K562 (cell line): ENCODE measurements around the gene FPR1. TPM values are rescaled to one million over a fixed set of nuclear protein-coding genes. Genes with fewer than 3 reads are reported as not detected.

Experiments used
- CREM ChIP-seq: IDR thresholded peaks from 2 replicates; pipeline ENCODE4 v1.6.1; 2014; ENCODE audit warnings: antibody characterized with exemption, low read depth
- ESRRB ChIP-seq: fragments of 250-450 bp; sonication (Bioruptor Pico); IDR thresholded peaks from 2 replicates; pipeline ENCODE4 v1.5.0; 2020; ENCODE audit warnings: mild to moderate bottlenecking, moderate library complexity, borderline replicate concordance
- GATAD2B ChIP-seq: fragments of 450-650 bp; IDR thresholded peaks from 2 replicates; pipeline ENCODE4 v1.6.1; 2017; ENCODE audit warnings: mild to moderate bottlenecking, borderline replicate concordance
- HCFC1 ChIP-seq: IDR thresholded peaks from 2 replicates; pipeline ENCODE4 v1.6.1; 2012; ENCODE audit warnings: low read depth, low read length, improper control_type of control experiment
- HOXB6 ChIP-seq: fragments of 250-450 bp; sonication (Bioruptor Pico); IDR thresholded peaks from 2 replicates; pipeline ENCODE4 v1.5.1; 2022; ENCODE audit warnings: mild to moderate bottlenecking, borderline replicate concordance
- PML ChIP-seq: IDR thresholded peaks from 2 replicates; pipeline ENCODE4 v1.6.1; 2012; ENCODE audit warnings: low read length, inconsistent platforms
- PYGO2 ChIP-seq: fragments of 450-650 bp; IDR thresholded peaks from 2 replicates; pipeline ENCODE4 v1.6.1; 2016; ENCODE audit warnings: mild to moderate bottlenecking, missing genetic modification characterization, moderate library complexity, missing compliant biosample characterization
- SAFB ChIP-seq: fragments of 200-400 bp; formaldehyde crosslinking; IDR thresholded peaks from 2 replicates; pipeline ENCODE4 v1.6.1; 2017; ENCODE audit warnings: low read depth, low read length, borderline replicate concordance
- ZBED1 ChIP-seq: IDR thresholded peaks from 2 replicates; pipeline ENCODE4 v1.6.1; 2014
- ZNF121 ChIP-seq: sonication (generic); formaldehyde crosslinking; conservative IDR thresholded peaks from 2 replicates; pipeline ENCODE4 v1.8.0; 2022; ENCODE audit warnings: missing genetic modification reagents
- ZNF507 ChIP-seq: conservative IDR thresholded peaks from 2 replicates; pipeline ENCODE4 v1.6.1; 2017; ENCODE audit warnings: missing genetic modification characterization, missing compliant biosample characterization
- polyA plus RNA-seq, 8 experiments: library from polyadenylated mRNA; depleted of rRNA in 4 of 8; stranded (reverse) in 5 of 8; unstranded in 3 of 8; fragments of >200 nt; fragmentation: Nextera tagmentation in 2 of 8; fragmentation: Illumina TruSeq in 1 of 8; extraction: Ambion mirVana in 2 of 8; extraction: Trizol in 1 of 8; gene quantifications; 2 replicates each; pipeline versions ENCODE4 v1.2.1 to v1.2.3, GENCODE V29; 2011 to 2014; ENCODE audit warnings: inconsistent platforms in 1 of 8, missing spikeins in 1 of 8
- total RNA-seq, 7 experiments: library from RNA; depleted of rRNA in 6 of 7; stranded (reverse); fragments of >200 nt in 6 of 7; fragmentation: Illumina TruSeq in 2 of 7; extraction: Trizol in 2 of 7; gene quantifications; 2 replicates each; pipeline versions ENCODE4 v1.2.1 to v1.2.3, GENCODE V29; 2011 to 2021; ENCODE audit warnings: low replicate concordance in 1 of 7
- TF ChIP-seq, protein P1 (sequence below): sonication (generic); formaldehyde crosslinking; IDR thresholded peaks from 2 replicates; pipeline ENCODE4 v1.8.1; 2023; ENCODE audit warnings: mild to moderate bottlenecking, missing genetic modification reagents, moderate library complexity
- TF ChIP-seq, protein P2 (sequence below): fragments of 250-450 bp; sonication (Bioruptor Pico); IDR thresholded peaks from 2 replicates; pipeline ENCODE4 v1.5.1; 2021; ENCODE audit warnings: mild to moderate bottlenecking
- TF ChIP-seq, protein P3 (sequence below): fragments of 450-650 bp; IDR thresholded peaks from 2 replicates; pipeline ENCODE4 v1.6.1; 2016
- TF ChIP-seq, protein P4 (sequence below): sonication (generic); formaldehyde crosslinking; IDR thresholded peaks from 2 replicates; pipeline ENCODE4 v1.8.0; 2022; ENCODE audit warnings: mild to moderate bottlenecking, missing genetic modification reagents, borderline replicate concordance
- TF ChIP-seq, protein P5 (sequence below): IDR thresholded peaks from 2 replicates; pipeline ENCODE4 v1.6.1; 2011; ENCODE audit not compliant: insufficient read length; ENCODE audit errors: extremely low read depth
- TF ChIP-seq, protein P6 (sequence below), 3 experiments: fragments of 200-800 bp in 1 of 3; sonication (Bioruptor generic) in 1 of 3; sonication (generic) in 1 of 3; formaldehyde crosslinking in 1 of 3; IDR thresholded peaks; 2 replicates each; pipeline versions ENCODE4 v1.6.1 to v1.8.0; 2016 to 2022; ENCODE audit warnings: mild to moderate bottlenecking in 2 of 3, missing compliant biosample characterization in 2 of 3, missing genetic modification characterization in 2 of 3, missing genetic modification reagents in 1 of 3

The FPR1 gene
- total and polyA plus RNA-seq, 9 of the 15 experiments (the other 6 are each of a cell fraction or from before 2014, with no cell fraction given): 0.06 to 0.25 (median 0.14) TPM; not detected in 4

DNA sequence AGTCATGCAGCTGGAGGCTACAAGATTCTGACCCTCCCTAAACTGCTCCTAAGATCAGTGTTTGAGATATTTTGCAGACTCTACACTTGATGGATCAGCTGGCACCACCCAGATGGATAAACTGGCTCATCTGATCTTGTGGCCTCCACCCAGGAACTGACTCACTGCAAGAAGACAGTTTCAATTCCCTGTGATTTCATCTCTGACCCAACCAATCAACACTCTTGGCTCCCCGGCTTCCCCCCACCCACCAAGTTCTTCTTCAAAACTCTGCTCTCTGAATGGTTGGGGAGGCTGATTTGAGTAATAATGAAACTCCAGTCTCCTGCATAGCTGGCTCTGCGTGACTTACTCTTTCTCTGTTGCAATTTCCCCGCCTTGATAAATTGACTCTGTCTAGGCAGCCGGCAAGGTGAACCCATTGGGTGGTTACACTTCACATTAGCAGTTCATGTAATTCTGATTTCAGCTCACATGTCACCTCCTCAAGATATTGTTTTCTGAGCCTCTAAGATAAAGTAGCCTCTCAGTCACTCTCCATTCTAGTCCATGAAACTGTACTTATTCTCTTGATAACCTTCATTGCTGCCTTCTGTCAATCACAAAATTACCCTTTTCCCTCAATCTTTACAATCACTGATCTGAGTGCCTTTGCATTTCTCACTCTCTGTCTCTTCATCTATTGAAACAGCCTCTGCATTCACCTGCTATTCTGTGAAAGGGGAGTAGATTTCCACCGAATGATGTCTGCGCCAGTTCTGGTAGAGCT, 33.4 kb upstream of the FPR1 start (continued):
- TF ChIP-seq, protein P1, sequence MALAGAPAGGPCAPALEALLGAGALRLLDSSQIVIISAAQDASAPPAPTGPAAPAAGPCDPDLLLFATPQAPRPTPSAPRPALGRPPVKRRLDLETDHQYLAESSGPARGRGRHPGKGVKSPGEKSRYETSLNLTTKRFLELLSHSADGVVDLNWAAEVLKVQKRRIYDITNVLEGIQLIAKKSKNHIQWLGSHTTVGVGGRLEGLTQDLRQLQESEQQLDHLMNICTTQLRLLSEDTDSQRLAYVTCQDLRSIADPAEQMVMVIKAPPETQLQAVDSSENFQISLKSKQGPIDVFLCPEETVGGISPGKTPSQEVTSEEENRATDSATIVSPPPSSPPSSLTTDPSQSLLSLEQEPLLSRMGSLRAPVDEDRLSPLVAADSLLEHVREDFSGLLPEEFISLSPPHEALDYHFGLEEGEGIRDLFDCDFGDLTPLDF: no peak
- no peak for TF ChIP-seq PML
- TF ChIP-seq CREM: no peak; the same call in 1 of the 2 replicates
- TF ChIP-seq, protein P2, sequence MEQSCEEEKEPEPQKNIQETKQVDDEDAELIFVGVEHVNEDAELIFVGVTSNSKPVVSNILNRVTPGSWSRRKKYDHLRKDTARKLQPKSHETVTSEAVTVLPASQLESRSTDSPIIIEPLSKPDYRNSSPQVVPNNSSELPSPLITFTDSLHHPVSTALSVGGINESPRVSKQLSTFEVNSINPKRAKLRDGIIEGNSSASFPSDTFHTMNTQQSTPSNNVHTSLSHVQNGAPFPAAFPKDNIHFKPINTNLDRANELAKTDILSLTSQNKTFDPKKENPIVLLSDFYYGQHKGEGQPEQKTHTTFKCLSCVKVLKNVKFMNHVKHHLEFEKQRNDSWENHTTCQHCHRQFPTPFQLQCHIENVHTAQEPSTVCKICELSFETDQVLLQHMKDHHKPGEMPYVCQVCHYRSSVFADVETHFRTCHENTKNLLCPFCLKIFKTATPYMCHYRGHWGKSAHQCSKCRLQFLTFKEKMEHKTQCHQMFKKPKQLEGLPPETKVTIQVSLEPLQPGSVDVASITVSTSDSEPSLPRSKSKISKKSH: no peak
- TF ChIP-seq SAFB: no peak
- TF ChIP-seq ZBED1: no peak
- TF ChIP-seq, protein P3, sequence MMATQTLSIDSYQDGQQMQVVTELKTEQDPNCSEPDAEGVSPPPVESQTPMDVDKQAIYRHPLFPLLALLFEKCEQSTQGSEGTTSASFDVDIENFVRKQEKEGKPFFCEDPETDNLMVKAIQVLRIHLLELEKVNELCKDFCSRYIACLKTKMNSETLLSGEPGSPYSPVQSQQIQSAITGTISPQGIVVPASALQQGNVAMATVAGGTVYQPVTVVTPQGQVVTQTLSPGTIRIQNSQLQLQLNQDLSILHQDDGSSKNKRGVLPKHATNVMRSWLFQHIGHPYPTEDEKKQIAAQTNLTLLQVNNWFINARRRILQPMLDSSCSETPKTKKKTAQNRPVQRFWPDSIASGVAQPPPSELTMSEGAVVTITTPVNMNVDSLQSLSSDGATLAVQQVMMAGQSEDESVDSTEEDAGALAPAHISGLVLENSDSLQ: peak; percentile 73
- TF ChIP-seq GATAD2B: 0 out of 2 replicates have a peak, but pooled peaks have one; percentile 4
- no peak for TF ChIP-seq ZNF121 (CRISPR knock-in tag)
- no peak for TF ChIP-seq HOXB6
- TF ChIP-seq, protein P4, sequence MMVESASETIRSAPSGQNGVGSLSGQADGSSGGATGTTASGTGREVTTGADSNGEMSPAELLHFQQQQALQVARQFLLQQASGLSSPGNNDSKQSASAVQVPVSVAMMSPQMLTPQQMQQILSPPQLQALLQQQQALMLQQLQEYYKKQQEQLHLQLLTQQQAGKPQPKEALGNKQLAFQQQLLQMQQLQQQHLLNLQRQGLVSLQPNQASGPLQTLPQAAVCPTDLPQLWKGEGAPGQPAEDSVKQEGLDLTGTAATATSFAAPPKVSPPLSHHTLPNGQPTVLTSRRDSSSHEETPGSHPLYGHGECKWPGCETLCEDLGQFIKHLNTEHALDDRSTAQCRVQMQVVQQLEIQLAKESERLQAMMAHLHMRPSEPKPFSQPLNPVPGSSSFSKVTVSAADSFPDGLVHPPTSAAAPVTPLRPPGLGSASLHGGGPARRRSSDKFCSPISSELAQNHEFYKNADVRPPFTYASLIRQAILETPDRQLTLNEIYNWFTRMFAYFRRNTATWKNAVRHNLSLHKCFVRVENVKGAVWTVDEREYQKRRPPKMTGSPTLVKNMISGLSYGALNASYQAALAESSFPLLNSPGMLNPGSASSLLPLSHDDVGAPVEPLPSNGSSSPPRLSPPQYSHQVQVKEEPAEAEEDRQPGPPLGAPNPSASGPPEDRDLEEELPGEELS: no peak
- no peak for TF ChIP-seq ZNF507 (tag)
- TF ChIP-seq ESRRB (CRISPR knock-in tag): no peak
- no peak for TF ChIP-seq HCFC1
- TF ChIP-seq, protein P5, sequence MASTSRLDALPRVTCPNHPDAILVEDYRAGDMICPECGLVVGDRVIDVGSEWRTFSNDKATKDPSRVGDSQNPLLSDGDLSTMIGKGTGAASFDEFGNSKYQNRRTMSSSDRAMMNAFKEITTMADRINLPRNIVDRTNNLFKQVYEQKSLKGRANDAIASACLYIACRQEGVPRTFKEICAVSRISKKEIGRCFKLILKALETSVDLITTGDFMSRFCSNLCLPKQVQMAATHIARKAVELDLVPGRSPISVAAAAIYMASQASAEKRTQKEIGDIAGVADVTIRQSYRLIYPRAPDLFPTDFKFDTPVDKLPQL: no peak
- TF ChIP-seq, protein P6, sequence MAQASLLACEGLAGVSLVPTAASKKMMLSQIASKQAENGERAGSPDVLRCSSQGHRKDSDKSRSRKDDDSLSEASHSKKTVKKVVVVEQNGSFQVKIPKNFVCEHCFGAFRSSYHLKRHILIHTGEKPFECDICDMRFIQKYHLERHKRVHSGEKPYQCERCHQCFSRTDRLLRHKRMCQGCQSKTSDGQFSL (CRISPR knock-in tag; IDR thresholded peaks at IDR 0.05): no peak
- TF ChIP-seq, protein P6 (tag; IDR thresholded peaks at IDR 0.05): no peak
- TF ChIP-seq PYGO2: no peak
